Measurements from ENCODE around the gene OR2T6.
"Not testable (repeated sequence)": the region's sequence is repeated elsewhere in the genome, so short reads cannot be mapped to it uniquely, and the experiment has no call there.

- TF ChIP-seq ZNF548 (tag by site-specific recombination; IDR thresholded peaks at IDR 0.05); ZBTB20 (tag by site-specific recombination; IDR thresholded peaks at IDR 0.05); BCL11B (tag by site-specific recombination; IDR thresholded peaks at IDR 0.05; ENCODE audit: low read depth); CTCF (tag by site-specific recombination; IDR thresholded peaks at IDR 0.05); REST (tag by site-specific recombination; IDR thresholded peaks at IDR 0.05); TCF7L2 (IDR thresholded peaks at IDR 0.05; ENCODE audit: borderline replicate concordance, low read depth, low read length); ZNF175 (tag by site-specific recombination; IDR thresholded peaks at IDR 0.05); ELK4 (IDR thresholded peaks at IDR 0.05; ENCODE audit: borderline replicate concordance, low read depth, low read length); ZNF138 (tag by site-specific recombination; IDR thresholded peaks at IDR 0.05; ENCODE audit: borderline replicate concordance); WT1 (tag by site-specific recombination; IDR thresholded peaks at IDR 0.05): not testable (repeated sequence)
These were observed 52.1 kb downstream of the OR2T6 start for GRCh38 chr1:248427526-248428191.

Data from HEK293 (cell line).